Aorta (tissue), 5 donors: ENCODE data around the gene RASSF5. TPM values are rescaled to one million over a fixed set of nuclear protein-coding genes. Genes with fewer than 3 reads are reported as not detected.

ENCODE experiments used
- ATAC-seq: fragments of 200-7000 bp; cut with Tn5 transposase; one replicate; pipeline ENCODE4 v1.9.1; 2022; ENCODE audit warnings: moderate library complexity; ENCODE audit not compliant: low FRiP score
- DNase-seq, 2 donors: peaks; one replicate each; pipeline ENCODE4 v3.0.0-alpha.2; 2020
- H3K27ac ChIP-seq, 2 donors: one replicate each; pipeline ENCODE4 v1.5.1; 2013; ENCODE audit warnings: low read length in 2 of 2, mild to moderate bottlenecking in 2 of 2, moderate library complexity in 2 of 2, control low read depth in 1 of 2, inconsistent platforms in 1 of 2, low read depth in 1 of 2
- H3K27me3 ChIP-seq, 2 donors: one replicate each; pipeline ENCODE4 v1.6.1; 2013; ENCODE audit warnings: control low read depth in 1 of 2, low read length in 1 of 2, mild to moderate bottlenecking in 1 of 2, moderate library complexity in 1 of 2; ENCODE audit not compliant: insufficient read depth in 2 of 2, control insufficient read depth in 1 of 2
- H3K36me3 ChIP-seq, 2 donors: one replicate each; pipeline ENCODE4 v1.6.1; 2013; ENCODE audit warnings: control low read depth in 1 of 2, low read length in 1 of 2, mild to moderate bottlenecking in 1 of 2; ENCODE audit not compliant: insufficient read depth in 2 of 2, control insufficient read depth in 1 of 2
- H3K4me1 ChIP-seq, 2 donors: one replicate each; pipeline ENCODE4 v1.6.1; 2013; ENCODE audit warnings: low read length in 2 of 2, control low read depth in 1 of 2, mild to moderate bottlenecking in 1 of 2, moderate library complexity in 1 of 2; ENCODE audit not compliant: insufficient read depth in 2 of 2, control insufficient read depth in 1 of 2
- H3K4me3 ChIP-seq, 2 donors: one replicate each; pipeline ENCODE4 v1.5.1; 2013; ENCODE audit warnings: low read length in 2 of 2, control low read depth in 1 of 2, mild to moderate bottlenecking in 1 of 2
- H3K9me3 ChIP-seq: one replicate; pipeline ENCODE4 v1.6.1; 2013; ENCODE audit warnings: mild to moderate bottlenecking, low read length; ENCODE audit not compliant: control insufficient read depth
- WGBS, 2 donors: extraction: QIAGEN DNeasy Blood & Tissue Kit; methylation state at CpG; one replicate each; pipeline ENCODE4 v1.1.7; 2013; 5-methylcytosine and 5-hydroxymethylcytosine counted together
- intact Hi-C, 2 donors: fragments of 100-400 bp; cut with DNase I; formaldehyde crosslinking; loops; one replicate each; pipeline versions ENCODE4 v1.14.2 to v1.15.0; 2022
- polyA plus RNA-seq, 2 donors: library from polyadenylated mRNA; stranded (reverse); fragments of 200-250 nt; gene quantifications; one replicate each; pipeline ENCODE4 v1.2.3, GENCODE V29; 2013
- total RNA-seq, 2 donors: library from RNA; stranded (reverse); fragmentation: NEBNext Ultra II Directional; extraction: Animal tissue kit (Norgen Biotek cat#: 25700); gene quantifications; one replicate each; pipeline ENCODE4 v1.2.1, GENCODE V29; 2021
- donor health status: healthy with polysubstance abuse.
- donor health status: Bipolar disorder and iron deficiency.
- donor health status: DM: no; HTN: no; CAD: no.
- donor health status: DM: no; HTN: no; CAD: no.
- donor health status: DM: yes; HTN: yes; CAD: no.

The RASSF5 gene
- total and polyA plus RNA-seq, 4 donors: 2.1 to 18.2 (median 9.9) TPM

DNA sequence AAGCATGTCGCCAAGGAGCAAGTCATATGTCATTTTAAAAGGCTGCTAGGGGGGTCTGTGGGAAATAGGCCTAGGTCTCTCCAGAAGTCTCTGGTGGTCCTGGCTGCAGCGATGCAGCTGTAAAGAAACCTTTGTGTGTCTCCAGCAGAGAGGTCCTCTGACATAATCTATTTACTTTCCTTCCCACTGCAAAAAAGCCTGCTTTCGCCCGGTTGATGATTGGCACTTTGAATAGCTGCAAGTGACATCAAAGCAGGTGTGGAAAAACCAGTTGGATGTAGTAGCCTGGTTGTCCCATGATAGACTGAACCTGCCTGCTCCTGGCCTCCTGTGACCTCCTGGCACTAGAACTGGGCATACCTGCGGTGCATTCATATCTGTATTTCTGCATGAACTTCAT is 13.8 kb downstream of the RASSF5 start:
- H3K27me3 ChIP-seq: no peaks in the 10 kb centered on the region
- H3K4me1 ChIP-seq: no peaks in the 10 kb centered on the region
- H3K4me3 ChIP-seq: no peak overlapping the region
- no peak overlapping the region for H3K27ac ChIP-seq
- H3K36me3 ChIP-seq: no peaks in the 10 kb centered on the region
- DNase-seq: peak; percentile 15 to 18
- intact Hi-C loops: no loop called here
- ATAC-seq: no peak
- 84 to 92% methylated on average over 5 of the region's 5 CpGs for WGBS, 2 donors
- H3K9me3 ChIP-seq: no peaks in the 10 kb centered on the region

DNA sequence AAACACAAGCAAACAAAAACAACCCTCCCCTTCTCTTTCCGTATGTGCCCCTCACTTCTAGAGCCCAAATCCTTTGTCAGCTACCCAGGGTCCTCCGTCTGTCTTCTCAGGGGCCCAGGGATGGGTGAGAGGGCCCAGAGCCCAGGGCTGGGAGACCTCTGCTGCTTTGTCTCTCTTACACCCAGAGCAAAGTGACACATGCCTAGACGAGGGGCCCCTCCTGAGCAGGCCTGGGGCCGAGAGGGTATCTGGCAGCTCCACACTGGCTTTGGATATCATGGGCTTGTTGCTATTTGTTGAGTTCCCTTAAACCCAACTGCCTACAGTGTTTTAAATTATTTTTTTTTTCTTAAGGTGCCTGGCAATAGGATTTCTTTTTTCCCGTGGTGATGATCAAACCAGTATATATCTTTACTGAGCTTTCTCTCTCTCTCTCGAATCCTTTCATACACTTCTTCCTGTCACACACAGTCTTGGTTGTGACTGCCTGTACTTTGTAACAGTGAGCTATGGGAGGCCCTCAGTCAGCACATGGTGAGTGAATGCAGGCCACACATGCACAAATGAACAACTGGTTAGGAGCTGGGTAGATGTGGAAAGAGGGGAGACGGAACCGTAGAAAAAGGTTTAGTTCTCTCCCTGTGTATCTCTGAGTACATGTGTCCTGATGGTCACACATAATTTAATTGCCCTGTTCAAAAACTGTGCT is 14.5 kb downstream of the RASSF5 start:
- ATAC-seq (no peak), DNase-seq (peak; percentile 14 to 35)
- no peak overlapping the region for H3K27ac ChIP-seq
- no peaks in the 10 kb centered on the region for H3K36me3 ChIP-seq
- no peaks in the 10 kb centered on the region for H3K27me3 ChIP-seq
- no peak overlapping the region for H3K4me3 ChIP-seq
- 91 to 96% methylated on average over 8 of the region's 8 CpGs for WGBS, 2 donors
- no peaks in the 10 kb centered on the region for H3K4me1 ChIP-seq
- no peaks in the 10 kb centered on the region for H3K9me3 ChIP-seq
- intact Hi-C loops: no loop called here

DNA sequence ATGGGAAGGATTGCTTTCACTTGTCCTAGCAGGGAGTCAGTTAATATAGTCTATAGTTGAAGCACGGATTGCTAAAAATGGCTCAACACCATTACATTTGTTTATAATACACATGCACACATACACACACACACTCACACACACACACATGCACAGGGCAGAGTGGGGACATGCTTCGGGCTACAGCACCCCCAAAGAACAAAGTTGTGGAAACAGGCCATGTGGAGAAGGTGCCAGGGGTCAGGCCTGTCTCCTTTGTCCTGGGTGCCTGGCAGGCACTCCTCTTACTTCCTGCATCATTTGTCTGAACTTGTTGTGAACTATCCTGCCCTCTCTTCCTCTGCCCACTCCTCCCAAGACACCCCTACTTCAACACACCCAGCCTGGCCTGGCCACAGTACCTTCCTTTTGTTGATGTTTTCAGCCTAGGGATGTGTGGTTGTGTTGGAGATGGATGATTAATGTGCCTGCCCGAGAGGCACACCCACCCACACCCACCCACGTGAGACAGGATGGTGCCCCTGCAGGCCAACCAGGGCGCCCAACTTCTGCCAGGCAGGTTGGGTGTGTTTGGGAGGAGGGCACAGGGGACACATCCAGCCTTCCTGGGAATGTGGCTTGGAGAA is 17.5 kb downstream of the RASSF5 start:
- WGBS, 2 donors: 74 to 86% methylated on average over 5 of the region's 5 CpGs
- Histone ChIP-seq H3K4me3 (no peak overlapping the region), H3K9me3 (no peaks in the 10 kb centered on the region), H3K27ac (no peak overlapping the region), H3K27me3 (no peaks in the 10 kb centered on the region), H3K4me1 (no peaks in the 10 kb centered on the region), H3K36me3 (no peaks in the 10 kb centered on the region)
- intact Hi-C loops: no loop called here
- DNase-seq: peak in 1 of 2 donors; percentile 25
- ATAC-seq: no peak

DNA sequence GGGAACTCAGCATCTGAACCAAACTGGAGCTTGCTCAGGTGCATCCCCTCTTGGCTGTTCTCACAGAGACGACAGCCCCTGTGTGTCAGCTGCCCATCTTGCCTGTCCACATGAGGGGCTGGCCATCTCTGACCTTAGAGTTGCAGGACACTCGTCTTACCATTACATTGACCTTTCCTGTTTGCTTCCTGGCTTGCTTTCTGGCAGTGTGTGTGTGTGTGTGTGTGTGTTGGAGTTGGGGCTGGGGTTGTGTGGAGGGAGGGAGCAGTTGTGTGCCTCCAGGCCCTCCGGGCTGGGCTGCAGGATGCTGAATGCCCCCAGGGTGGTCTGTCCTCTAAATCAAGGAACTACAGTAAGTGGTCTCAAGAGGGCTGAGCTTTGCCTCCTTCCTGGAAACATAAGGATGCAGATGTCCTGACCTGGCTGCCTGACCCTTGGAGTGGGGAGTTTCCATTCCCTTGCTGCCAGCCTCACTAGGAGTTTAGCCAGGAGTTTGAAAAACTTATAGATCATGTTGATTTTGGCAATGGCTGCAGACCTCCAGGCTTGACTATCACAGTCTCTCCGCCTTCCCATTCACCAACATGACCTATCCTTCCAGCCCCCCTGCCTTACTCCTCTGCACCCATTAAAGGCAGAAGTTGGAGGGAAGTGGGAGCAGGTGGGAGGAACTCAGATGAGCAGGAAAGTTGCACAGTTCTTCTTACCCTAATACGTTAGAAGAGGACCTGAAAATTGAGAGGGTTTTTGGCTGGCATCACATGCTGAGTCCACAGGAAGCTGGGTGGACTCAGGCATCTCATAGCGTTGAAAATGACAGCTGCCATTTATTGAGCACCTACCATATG is 19.0 kb downstream of the RASSF5 start:
- H3K36me3 ChIP-seq: no peaks in the 10 kb centered on the region

DNA sequence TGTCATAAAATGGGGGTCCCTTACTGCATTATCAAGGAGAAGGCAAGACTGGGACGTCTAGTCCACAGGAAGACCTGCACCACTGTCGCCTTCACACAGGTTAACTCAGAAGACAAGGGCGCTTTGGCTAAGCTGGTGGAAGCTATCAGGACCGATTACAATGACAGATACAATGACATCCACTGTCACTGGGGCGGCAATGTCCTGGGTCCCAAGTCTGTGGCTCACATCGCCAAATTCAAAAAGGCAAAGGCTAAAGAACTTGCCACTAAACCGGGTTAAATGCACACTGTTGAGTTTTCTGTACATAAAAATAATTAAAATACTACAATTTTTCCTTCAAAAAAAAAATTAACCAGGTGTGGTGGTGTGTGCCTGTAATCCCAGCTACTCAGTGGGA is 22.1 kb downstream of the RASSF5 start:
- no peaks in the 10 kb centered on the region for H3K27me3 ChIP-seq
- H3K4me1 ChIP-seq: no peaks in the 10 kb centered on the region
- intact Hi-C loops: no loop called here
- WGBS, 2 donors: 90 to 95% methylated on average over 7 of the region's 7 CpGs
- no peaks in the 10 kb centered on the region for H3K36me3 ChIP-seq
- no peak overlapping the region for H3K27ac ChIP-seq
- no peak for DNase-seq
- no peak overlapping the region for H3K4me3 ChIP-seq
- ATAC-seq: no peak
- no peaks in the 10 kb centered on the region for H3K9me3 ChIP-seq

More for the DNA sequence above, 19.0 kb downstream of the RASSF5 start:
- DNase-seq (no peak), ATAC-seq (peak; percentile 50)
- Histone ChIP-seq H3K27me3 (no peaks in the 10 kb centered on the region), H3K4me1 (no peaks in the 10 kb centered on the region), H3K27ac (no peak overlapping the region), H3K4me3 (no peak overlapping the region), H3K9me3 (no peaks in the 10 kb centered on the region)
- intact Hi-C loops: no loop called here
- 73% methylated on average over 6 of the region's 6 CpGs for WGBS, 2 donors

DNA sequence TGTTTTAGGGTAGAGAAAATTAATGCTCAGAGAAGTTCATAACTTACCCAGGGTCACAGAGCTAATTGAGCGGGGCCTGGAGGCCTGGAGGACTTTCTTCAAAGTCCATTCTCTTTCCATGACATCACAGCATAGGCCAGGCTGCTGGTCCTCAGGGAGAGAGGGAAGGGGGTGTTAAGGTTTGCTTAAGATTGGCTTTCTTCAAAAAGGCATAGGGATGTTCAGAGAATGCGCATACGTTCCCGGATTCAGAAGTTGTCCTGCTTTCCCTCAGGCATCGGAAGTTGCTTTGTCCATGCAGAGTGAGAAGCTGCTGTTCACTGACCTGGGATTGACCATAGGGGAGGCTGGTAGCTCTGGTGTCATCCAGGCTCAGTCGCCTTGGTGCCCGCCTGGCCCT is 25.0 kb downstream of the RASSF5 start:
- intact Hi-C loops: no loop called here
- no peaks in the 10 kb centered on the region for H3K36me3 ChIP-seq
- H3K4me1 ChIP-seq: no peaks in the 10 kb centered on the region
- no peaks in the 10 kb centered on the region for H3K27me3 ChIP-seq
- no peak overlapping the region for H3K27ac ChIP-seq
- ATAC-seq (no peak), DNase-seq (no peak)
- no peak overlapping the region for H3K4me3 ChIP-seq
- no peaks in the 10 kb centered on the region for H3K9me3 ChIP-seq
- 96 to 97% methylated on average over 7 of the region's 7 CpGs for WGBS, 2 donors

DNA sequence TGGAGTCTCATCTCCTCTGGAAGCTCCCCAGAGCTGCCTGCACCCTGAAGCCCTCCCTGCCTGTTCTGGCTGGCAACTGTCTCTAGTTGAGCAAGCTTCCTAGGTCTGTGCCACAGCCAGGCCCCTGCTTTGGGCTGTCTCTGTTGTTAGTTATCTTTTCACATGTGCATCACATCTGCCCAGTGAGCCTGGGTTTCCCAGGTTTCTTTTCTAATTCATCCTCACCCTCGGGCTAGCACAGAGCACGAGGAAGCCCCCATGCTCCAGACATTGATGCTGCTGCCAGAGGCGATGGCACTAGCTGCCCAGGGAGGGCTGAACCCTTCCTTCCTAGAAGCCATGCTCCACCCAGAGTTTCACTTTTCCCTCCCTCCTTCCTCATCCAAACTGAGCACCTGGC is 27.2 kb downstream of the RASSF5 start:
- H3K27ac ChIP-seq: no peak overlapping the region
- H3K4me1 ChIP-seq: no peaks in the 10 kb centered on the region
- no peaks in the 10 kb centered on the region for H3K9me3 ChIP-seq
- intact Hi-C loops: no loop called here
- no peaks in the 10 kb centered on the region for H3K27me3 ChIP-seq
- DNase-seq (no peak), ATAC-seq (no peak)
- 95 to 100% methylated on average over 3 of the region's 3 CpGs for WGBS, 2 donors
- no peaks in the 10 kb centered on the region for H3K36me3 ChIP-seq
- H3K4me3 ChIP-seq: no peak overlapping the region

DNA sequence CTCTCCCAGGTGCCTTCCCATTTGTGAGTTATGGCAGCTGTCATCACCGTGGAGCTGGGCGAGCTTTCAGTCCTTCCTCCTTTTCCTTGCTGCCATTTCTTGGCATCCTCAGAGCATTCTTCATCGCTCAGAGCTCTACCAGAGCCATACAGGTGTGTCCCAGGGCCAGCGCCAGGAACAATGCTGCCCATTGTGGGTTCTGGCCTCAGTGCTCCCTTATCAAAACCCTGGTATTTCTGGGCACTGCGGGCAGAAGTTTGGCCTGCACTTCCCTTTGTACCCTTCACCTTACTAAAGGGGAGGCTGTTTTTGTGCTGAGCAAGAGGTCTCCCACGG is 28.5 kb downstream of the RASSF5 start:
- Histone ChIP-seq H3K4me1 (no peaks in the 10 kb centered on the region), H3K27me3 (no peaks in the 10 kb centered on the region), H3K27ac (no peak overlapping the region), H3K36me3 (no peaks in the 10 kb centered on the region), H3K9me3 (no peaks in the 10 kb centered on the region), H3K4me3 (no peak overlapping the region)
- intact Hi-C loops: no loop called here
- WGBS, 2 donors: 66 to 67% methylated on average over 6 of the region's 6 CpGs
- ATAC-seq (no peak), DNase-seq (no peak)
